Measurements from ENCODE around the gene TIMMDC1. TPM values are rescaled to one million over a fixed set of nuclear protein-coding genes. Genes with fewer than 3 reads are reported as not detected.

TIMMDC1 gene
- total RNA-seq, 1 donor from 2014 or later = 98.8 TPM

DNA sequence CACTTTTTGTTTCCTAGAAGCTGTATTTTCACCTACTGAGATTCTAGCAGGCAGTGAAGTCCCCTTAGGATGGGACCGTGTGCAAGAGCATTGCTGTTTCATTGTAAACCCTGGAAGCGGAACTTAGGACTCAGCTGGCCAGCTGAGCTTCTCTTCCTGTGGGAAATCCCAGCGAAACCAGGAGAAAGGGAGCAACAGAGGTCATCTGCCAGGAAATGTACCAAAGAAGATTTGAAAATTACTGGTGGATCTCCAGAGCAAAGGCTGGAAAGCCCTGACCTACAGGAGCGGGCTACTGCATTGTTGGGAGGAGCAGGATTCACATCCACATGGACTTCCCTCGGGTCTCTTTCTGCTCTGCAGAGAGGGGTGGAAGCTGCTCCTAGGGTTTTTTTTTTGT is 73.3 kb downstream of the TIMMDC1 start:
- H3K27me3 Mint-ChIP-seq (ENCODE audit: unreplicated experiment) = peaks cover 19% of the 10 kb centered on the region
- H3K4me3 Mint-ChIP-seq (ENCODE audit: unreplicated experiment) = no peak overlapping the region
- DNase-seq (ENCODE audit: extremely low spot score, unreplicated experiment) = no peak
- TF ChIP-seq, protein P1, sequence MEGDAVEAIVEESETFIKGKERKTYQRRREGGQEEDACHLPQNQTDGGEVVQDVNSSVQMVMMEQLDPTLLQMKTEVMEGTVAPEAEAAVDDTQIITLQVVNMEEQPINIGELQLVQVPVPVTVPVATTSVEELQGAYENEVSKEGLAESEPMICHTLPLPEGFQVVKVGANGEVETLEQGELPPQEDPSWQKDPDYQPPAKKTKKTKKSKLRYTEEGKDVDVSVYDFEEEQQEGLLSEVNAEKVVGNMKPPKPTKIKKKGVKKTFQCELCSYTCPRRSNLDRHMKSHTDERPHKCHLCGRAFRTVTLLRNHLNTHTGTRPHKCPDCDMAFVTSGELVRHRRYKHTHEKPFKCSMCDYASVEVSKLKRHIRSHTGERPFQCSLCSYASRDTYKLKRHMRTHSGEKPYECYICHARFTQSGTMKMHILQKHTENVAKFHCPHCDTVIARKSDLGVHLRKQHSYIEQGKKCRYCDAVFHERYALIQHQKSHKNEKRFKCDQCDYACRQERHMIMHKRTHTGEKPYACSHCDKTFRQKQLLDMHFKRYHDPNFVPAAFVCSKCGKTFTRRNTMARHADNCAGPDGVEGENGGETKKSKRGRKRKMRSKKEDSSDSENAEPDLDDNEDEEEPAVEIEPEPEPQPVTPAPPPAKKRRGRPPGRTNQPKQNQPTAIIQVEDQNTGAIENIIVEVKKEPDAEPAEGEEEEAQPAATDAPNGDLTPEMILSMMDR (IDR thresholded peaks at IDR 0.05) = no peak
- no peak overlapping the region for H3K27ac Mint-ChIP-seq (ENCODE audit: unreplicated experiment)
- no peaks in the 10 kb centered on the region for H3K36me3 Mint-ChIP-seq (ENCODE audit: unreplicated experiment)
- H3K4me1 Mint-ChIP-seq (ENCODE audit: unreplicated experiment) = peaks cover 2% of the 10 kb centered on the region
- H3K9me3 Mint-ChIP-seq (ENCODE audit: unreplicated experiment) = no peaks in the 10 kb centered on the region

Other genes with a start within 250 kb of the TIMMDC1 start
- gene ARHGAP31, start 204.2 kb upstream of the TIMMDC1 start, total RNA-seq = 49.7 and 51.0 TPM in 2 replicates
- 51.5 and 58.0 TPM in 2 replicates for gene TMEM39A, start 34.9 kb upstream of the TIMMDC1 start, total RNA-seq
- gene POGLUT1, start 29.6 kb upstream of the TIMMDC1 start, total RNA-seq = 20.0 and 22.1 TPM in 2 replicates
- not detected in 2 replicates for gene CD80, start 61.1 kb downstream of the TIMMDC1 start, total RNA-seq
- 1.9 and 2.2 TPM in 2 replicates for gene ADPRH, start 80.9 kb downstream of the TIMMDC1 start, total RNA-seq
- gene PLA1A, start 99.3 kb downstream of the TIMMDC1 start, total RNA-seq = 0.86 and 1.4 TPM in 2 replicates
- 2.1 and 2.4 TPM in 2 replicates for gene POPDC2, start 162.0 kb downstream of the TIMMDC1 start, total RNA-seq
- gene COX17, start 178.9 kb downstream of the TIMMDC1 start, total RNA-seq = 16.1 and 18.2 TPM in 2 replicates
- gene CFAP91, start 204.5 kb downstream of the TIMMDC1 start, total RNA-seq = not detected in 2 replicates